ENCODE data around the gene DLGAP4.

DNA sequence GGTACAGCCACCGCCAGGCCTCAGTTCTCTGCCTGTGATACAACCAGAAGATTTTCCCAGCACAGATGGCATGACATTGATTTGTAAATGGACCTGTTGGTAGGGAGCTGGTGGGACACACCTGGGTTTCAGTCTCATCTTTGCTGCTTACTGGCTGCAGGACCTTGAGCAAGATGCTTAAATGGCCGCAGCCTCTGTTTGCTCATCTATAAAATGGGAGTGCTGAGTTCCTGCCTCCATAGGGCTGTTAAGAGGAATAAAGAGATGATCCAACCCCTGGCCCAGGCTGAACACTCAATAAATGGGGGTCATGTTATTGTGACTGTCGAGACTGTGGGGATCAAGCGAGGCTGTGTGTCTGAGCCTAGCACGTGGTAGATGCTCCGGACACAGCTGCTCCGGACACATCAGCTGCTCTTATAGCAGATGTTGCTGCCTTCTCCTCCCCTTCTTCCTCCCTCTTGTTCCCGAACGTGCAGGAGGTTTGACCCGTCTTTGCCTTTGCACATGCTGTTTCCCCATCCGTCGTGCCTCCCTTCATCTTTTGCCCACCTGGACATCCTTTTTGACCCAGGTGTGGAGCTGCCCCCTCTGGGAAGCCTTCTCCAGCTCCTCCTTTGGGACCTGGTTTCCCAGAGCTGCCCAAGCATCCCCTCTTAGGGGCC, 29.2 kb downstream of the DLGAP4 start:
- no peak for TF ChIP-seq CTCF (IDR thresholded peaks at IDR 0.05 in 8 of 11, conservative IDR thresholded peaks at IDR 0.05 in 3 of 11)
- no peak for TF ChIP-seq POLR2A (IDR thresholded peaks at IDR 0.05)
- no peak for TF ChIP-seq POLR2AphosphoS5 (IDR thresholded peaks at IDR 0.05)
